ENCODE measurements around the gene CLDN6. TPM values are rescaled to one million over a fixed set of nuclear protein-coding genes. Genes with fewer than 3 reads are reported as not detected.
A peak's percentile ranks its signal among the peaks of the same experiment; 100 is the strongest.

The CLDN6 gene
- polyA plus RNA-seq, 1 experiment, result 0.07 TPM

GRCh38 chr16:3023415-3023668 is 5.4 kb upstream of the CLDN6 start:
- peak overlapping the region; percentile 94 for H3K4me3 ChIP-seq (ENCODE audit: low read depth, low read length)
- peak overlapping the region; percentile 99 for H3K27ac ChIP-seq (ENCODE audit: low read depth, low read length)
- DNase-seq (ENCODE audit: low read depth, low spot score), result no peak
- no peaks in the 10 kb centered on the region; the same call in 1 of the 2 replicates for H3K9me3 ChIP-seq (ENCODE audit: control insufficient read depth, insufficient read depth, low read length)
- ChIA-PET POLR2A (interaction anchor here (0.5 to 1.3 kb wide), 4 partner anchors 19 to 1644 kb away, joined by 3 to 5 read pairs (median 4); no protein-coding TSS in a partner anchor), CTCF (interaction anchor here (1.1 to 1.8 kb wide), 2 partner anchors 8 to 36 kb away, joined by 3 to 15 read pairs; no protein-coding TSS in a partner anchor)
- no peak for TF ChIP-seq CTCF (IDR thresholded peaks at IDR 0.05; ENCODE audit: low read depth, low read length)
- no peaks in the 10 kb centered on the region for H3K27me3 ChIP-seq (ENCODE audit: control insufficient read depth, insufficient read depth, low read length)

DNA sequence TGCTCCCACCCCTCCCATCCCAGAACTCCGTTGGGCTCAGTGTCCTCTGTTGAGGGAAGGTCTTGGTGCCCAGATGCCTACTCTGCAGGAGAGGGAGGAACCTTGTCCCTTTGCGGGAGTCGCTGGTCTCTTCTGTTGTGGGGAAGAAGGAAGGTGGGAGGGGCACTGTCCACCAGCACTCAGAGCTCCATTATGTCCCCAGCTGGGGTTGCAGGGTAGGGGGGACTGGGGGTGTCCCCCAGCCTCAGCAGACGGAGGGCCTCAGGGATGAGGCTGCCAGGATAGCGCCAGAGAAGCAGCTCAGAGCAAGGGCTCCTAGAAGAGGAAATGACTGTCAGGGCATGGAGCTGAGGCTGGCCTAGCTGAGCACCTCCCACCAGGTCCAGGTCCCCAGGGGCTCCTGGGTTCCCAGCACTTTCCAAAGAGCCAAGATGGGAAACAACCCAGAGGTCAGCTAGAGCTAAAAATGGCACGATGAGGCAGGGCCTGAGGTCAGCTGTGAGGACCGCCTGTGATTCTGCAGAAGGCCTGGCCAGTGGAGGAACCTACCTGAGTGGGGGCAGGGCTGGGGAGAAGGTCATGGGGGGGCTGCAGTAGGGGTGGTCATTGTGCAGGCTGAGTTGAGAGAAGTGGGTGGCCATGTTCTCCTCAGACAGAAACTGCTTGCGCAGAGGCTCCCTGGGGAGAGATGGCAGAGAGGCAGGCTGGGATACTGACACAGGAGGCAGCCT is 4.9 kb upstream of the CLDN6 start:
- POLR2A ChIA-PET, result interaction anchor here (0.6 to 3.8 kb wide), 9 partner anchors 8 to 1714 kb away, joined by 3 to 30 read pairs (median 4); partner anchors contain the start of gene CLDN9
- no peaks in the 10 kb centered on the region; the same call in 1 of the 2 replicates for H3K9me3 ChIP-seq (ENCODE audit: control insufficient read depth, insufficient read depth, low read length)
- TF ChIP-seq CTCF (IDR thresholded peaks at IDR 0.05; ENCODE audit: low read depth, low read length), result no peak
- H3K4me3 ChIP-seq (ENCODE audit: low read depth, low read length), result peak overlapping the region; percentile 94
- H3K27me3 ChIP-seq (ENCODE audit: control insufficient read depth, insufficient read depth, low read length), result no peaks in the 10 kb centered on the region
- CTCF ChIA-PET, result interaction anchor here (0.6 to 1.8 kb wide), 3 partner anchors 9 to 37 kb away, joined by 3 to 15 read pairs (median 6); no protein-coding TSS in a partner anchor
- DNase-seq (ENCODE audit: low read depth, low spot score), result no peak
- H3K27ac ChIP-seq (ENCODE audit: low read depth, low read length), result peak overlapping the region; percentile 99

GRCh38 chr16:3022208-3022683 is 4.3 kb upstream of the CLDN6 start:
- ChIA-PET CTCF (interaction anchor here (0.6 to 1.8 kb wide), 3 partner anchors 9 to 37 kb away, joined by 3 to 15 read pairs (median 6); no protein-coding TSS in a partner anchor), POLR2A (interaction anchor here (0.6 to 3.8 kb wide), 8 partner anchors 9 to 1713 kb away, joined by 3 to 30 read pairs (median 4); partner anchors contain the start of gene CLDN9)
- no peak for TF ChIP-seq CTCF (IDR thresholded peaks at IDR 0.05; ENCODE audit: low read depth, low read length)
- DNase-seq (ENCODE audit: low read depth, low spot score), result peak; percentile 92
- Histone ChIP-seq H3K27ac (ENCODE audit: low read depth, low read length) (peak overlapping the region; percentile 99), H3K9me3 (ENCODE audit: control insufficient read depth, insufficient read depth, low read length) (no peaks in the 10 kb centered on the region; the same call in 1 of the 2 replicates), H3K27me3 (ENCODE audit: control insufficient read depth, insufficient read depth, low read length) (peaks cover 3% of the 10 kb centered on the region), H3K4me3 (ENCODE audit: low read depth, low read length) (peak overlapping the region; percentile 94)

GRCh38 chr16:3021449-3022207 is 3.6 kb upstream of the CLDN6 start:
- peak; percentile 52 for TF ChIP-seq CTCF (IDR thresholded peaks at IDR 0.05; ENCODE audit: low read depth, low read length)
- Histone ChIP-seq H3K4me3 (ENCODE audit: low read depth, low read length) (peak overlapping the region; percentile 94), H3K9me3 (ENCODE audit: control insufficient read depth, insufficient read depth, low read length) (no peaks in the 10 kb centered on the region; the same call in 1 of the 2 replicates), H3K27me3 (ENCODE audit: control insufficient read depth, insufficient read depth, low read length) (peaks cover 5% of the 10 kb centered on the region), H3K27ac (ENCODE audit: low read depth, low read length) (peak overlapping the region; percentile 99)
- ChIA-PET POLR2A (interaction anchor here (0.7 to 3.8 kb wide), 12 partner anchors 9 to 136 kb away, joined by 3 to 30 read pairs (median 4); partner anchors contain the start of genes CLDN9 and PKMYT1), CTCF (interaction anchor here (3.1 kb wide), 1 partner anchor 10 kb away, joined by 13 read pairs; no protein-coding TSS in a partner anchor)
- peak; percentile 80 for DNase-seq (ENCODE audit: low read depth, low spot score)
